GM21381 (cell line): Measurements from ENCODE around the gene SLC25A48.
A peak's percentile ranks its signal among the peaks of the same experiment; 100 is the strongest.

Source experiments
- ATAC-seq: cut with Tn5 transposase; IDR thresholded peaks from one replicate; pipeline ENCODE4 v1.9.1; 2021; ENCODE audit warnings: mild to moderate bottlenecking, moderate library complexity; ENCODE audit not compliant: unreplicated experiment

Gene SLC25A48

DNA sequence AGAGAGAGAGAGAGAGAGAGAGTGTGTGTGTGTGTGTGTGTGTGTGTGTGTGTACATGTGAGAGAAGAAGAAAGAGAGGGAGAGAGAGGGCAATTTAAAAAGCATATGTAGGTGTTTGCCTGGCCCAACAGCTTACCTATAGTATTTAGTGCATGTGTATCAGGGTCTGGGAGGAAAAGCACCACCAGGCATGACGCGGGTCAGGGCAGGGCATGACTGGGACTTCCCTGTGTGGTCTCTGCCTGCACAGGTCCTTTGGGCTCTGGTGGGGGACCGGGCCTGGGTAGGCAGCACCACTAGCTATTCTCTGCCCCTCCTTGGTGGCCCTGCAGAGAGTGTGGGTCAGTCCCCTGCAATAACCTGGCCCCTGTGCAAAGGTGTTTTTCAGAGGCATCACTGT, 45.1 kb downstream of the SLC25A48 start:
- no peak for ATAC-seq

DNA sequence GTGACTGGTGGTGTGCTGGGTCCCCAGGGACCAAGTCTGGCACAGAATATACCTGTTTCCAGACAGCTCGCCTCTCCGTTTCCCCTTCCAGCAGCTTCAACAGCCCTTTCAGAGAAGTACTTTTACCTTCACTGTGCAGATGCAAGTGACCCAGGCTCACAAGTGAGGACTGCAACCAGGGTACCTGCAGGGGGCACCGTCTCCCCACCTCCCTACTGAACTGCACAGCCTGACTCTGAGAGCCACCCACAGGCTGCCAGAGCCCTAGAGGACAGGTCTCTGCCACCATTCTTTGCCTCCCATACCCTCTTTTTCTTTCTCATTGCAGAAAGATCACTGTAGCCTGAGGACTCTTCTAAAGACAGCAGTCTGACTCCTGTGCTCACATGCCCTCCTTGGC, 45.8 kb downstream of the SLC25A48 start:
- ATAC-seq, result no peak

DNA sequence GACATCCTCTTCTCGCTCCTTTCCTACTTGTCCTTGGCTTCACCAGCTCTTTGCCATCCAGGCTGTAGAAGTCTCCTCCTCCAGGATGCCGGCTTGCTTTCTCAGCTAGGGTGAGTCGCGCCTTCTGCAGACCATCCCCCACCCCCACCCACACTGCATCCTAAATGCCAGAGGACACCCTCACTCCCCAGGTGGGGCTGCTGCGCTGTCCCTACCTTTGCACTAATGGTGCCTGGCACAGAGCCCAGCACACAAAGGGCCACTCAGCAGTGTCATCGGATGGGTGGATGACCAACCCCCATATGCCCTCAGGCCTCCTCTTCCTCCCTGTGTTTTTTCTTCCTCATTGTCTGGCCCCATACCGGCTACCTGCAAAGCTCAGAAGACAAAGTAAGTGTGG, 46.3 kb downstream of the SLC25A48 start:
- ATAC-seq, result no peak

DNA sequence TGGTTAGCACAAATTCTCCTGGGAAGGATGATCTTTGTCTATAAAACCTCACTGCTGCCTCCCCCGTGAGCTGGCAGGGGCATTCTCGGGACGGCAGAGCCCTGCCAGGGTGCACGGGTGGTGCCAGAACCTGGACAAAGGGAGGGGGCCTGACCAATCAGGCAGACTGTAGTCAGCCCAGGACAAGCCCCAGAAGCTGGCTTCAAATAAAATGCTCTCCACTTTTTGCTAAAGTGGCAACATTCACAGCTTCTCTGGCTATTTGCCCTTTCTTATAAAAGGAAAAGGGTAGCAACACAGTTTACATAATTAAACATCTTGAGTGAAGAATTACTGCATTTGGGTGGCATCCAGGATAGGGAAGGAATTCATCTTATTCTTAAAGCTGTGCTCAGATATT, 46.8 kb downstream of the SLC25A48 start:
- ATAC-seq, result no peak

DNA sequence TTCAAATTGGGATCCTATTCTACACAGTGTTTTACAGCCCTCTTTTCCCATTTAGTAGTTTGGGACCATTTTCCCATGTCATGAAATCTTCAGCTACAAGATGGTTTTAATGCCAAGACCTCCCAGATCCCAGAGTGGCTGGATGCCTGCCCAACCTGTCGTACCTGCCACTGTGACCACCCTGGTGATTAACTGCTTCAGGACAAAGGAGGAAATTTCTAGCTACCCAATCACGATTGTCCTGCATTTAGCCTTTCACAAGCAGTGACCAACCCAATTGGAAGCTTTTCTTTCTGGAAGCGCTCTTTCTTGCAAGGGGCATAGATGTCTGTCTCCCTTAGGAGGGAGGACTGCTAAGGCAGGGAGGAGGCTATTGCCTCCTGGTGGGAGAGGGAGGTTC, 47.4 kb downstream of the SLC25A48 start:
- no peak for ATAC-seq

DNA sequence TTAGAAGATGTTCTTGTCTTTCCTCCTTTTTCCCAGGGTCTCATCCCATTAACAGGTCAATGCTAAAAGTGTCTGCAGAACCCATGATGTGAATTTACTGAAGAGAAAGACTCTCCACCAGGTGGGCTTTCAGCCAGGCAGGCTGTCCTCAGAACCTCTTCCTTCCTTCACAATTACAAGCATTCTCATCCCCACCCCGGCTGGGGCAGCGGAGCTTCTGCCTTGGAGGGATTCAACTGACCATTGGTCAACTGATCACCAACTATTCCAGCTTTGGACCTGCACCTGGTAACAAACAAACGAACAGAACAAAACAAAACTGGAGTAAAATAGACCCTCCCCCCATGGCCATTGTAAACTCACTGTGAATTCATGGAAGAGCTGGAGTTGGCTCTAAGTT, 48.6 kb downstream of the SLC25A48 start:
- ATAC-seq, result no peak

DNA sequence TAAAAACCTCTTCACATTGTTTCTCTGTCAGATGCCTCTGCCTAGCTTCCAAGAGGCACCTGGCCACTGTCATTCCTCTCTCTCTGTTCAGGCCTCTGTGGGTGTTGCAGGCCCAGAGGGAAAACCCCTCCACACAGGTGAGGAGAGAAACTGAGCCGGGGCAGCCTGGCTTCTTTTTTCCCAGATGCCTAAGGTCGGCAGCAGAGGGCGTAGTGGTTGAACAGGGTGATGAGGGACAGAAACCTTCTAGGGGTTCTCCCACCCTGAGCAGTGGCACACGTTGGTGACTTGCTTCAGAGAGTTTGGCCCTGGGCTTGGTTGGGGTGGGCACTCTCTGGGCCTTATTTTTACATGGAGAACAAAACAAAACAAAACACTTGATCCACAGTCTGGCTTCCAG, 49.0 kb downstream of the SLC25A48 start:
- no peak for ATAC-seq

DNA sequence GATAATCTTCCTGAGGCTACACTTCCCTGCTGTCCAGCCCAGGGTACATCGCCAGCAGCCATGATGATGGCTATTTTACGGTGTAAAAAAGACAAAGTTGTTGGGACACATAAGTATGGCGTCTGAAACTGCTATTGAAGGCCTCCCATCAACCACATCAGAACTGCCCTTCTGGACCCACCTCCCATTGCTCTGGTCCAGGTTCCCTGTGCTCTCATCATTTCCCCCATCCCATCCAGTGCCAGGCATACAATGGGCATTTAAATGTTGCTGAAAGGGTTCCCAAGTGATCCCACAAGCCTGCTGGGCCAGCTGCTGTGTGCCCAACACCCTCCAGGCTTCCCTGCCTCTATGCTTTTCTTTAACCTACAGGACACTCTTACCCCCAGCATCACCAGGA, 50.6 kb downstream of the SLC25A48 start:
- ATAC-seq, result no peak

DNA sequence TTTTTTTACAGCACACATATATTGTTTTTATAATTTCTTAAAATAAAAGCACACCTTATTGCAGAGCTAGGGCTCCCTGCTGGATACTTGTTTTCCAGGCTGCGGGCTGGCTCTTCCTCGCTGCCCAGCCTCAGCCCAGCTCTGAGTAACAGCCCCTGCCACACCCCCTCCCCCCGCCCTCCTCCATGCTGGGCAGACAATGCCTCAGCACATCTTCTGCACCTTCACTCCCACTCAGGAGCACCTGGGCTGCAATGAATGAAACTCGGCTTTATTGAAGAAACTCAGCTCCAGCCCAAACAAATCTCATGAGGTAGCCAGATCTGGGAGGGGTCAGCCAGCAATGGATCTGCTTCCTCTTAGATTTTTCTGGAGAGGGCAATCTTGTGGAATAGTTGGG, 51.7 kb downstream of the SLC25A48 start:
- no peak for ATAC-seq

DNA sequence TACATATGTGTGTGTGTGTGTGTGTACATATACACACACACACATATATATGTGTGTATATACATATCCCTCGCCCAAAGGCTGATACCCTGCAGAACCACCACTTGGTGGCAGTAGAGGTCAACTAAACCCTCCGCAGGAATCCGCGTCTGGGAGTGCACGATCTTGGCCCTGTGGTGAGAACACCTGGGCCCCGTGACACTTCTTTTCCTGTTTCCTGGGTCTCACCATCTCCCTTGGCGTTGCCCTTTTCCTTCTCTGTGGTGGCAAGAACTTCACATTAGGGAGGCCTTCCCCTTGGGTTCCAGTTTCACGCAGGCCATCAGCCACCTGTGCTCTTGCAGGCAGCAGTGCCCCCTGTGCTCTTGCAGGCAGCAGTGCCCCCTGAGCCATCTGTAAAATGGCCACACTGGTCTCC, 53.0 kb downstream of the SLC25A48 start:
- ATAC-seq, result peak; percentile 83

DNA sequence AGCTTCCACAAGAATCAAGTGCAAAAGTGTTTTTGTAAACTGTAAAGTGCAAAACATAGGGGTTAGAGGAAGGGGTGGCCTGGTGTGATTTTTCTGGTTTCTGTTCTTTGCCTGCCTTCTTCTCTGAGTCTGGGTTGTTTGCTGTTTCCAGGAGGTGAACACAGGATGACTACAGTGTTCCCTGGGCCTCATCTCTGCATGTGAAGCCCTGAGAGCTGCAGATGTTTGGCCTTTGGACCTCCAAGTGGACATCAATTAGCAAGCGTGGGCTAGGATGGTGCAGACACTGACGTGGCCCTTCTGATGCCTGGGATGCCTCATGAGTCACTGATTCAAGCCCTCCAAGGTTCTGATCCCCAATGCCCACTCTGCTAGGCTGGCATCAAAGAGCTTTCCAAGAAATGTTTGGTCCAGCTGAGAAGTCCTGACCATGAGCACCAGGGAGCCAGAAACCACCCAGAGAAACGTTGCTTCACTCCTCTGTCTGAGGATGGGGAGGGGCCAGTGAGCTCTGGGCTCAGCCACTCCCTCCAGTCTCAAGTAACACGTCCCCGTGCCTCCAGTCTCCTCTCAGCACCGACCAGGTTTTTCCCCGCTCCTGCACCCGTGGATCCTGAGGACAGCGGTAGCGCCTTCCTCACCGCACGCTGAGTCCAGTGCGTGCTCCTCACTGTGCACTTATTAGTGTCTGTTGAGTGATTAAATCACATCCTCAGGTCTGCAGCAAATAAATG, 53.6 kb downstream of the SLC25A48 start:
- no peak for ATAC-seq

DNA sequence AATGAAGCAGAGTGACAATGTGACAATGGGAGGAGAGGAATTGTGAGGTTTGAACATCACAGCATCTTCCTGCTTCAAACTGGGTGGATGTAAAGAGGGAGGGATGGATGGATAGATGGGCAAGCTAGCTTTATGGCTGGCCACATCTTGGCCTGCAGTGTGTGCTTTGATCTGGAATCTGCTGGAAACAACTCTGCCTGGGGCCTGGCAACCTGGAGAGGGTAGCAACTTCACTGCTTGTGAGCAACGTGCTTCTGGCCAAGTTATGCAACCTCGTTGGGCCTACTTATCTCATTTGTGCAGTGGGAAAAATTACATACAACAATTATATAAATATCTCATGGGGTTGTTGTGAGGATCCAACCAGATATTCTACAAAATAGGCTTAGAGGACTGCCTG, 55.8 kb downstream of the SLC25A48 start:
- ATAC-seq, result no peak

DNA sequence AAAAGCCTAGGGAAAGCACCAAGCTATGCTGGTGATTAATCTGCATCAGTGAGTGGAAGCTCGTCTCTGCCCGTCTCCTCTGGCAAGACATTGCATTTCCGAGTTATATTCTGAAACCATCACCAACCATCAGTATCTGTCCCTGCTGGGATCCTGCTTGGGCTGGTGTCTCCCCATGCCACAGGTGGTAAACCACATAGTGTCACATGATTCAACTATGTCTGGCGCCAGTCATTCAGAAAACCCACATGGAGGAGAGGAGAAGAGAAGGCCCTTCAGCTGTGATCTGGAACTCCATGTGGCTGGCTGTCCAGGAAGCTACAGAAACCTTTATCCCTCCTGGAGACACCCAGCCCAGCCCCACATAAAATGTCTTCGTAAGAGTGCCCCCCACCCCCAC, 56.4 kb downstream of the SLC25A48 start:
- peak; percentile 68 for ATAC-seq

DNA sequence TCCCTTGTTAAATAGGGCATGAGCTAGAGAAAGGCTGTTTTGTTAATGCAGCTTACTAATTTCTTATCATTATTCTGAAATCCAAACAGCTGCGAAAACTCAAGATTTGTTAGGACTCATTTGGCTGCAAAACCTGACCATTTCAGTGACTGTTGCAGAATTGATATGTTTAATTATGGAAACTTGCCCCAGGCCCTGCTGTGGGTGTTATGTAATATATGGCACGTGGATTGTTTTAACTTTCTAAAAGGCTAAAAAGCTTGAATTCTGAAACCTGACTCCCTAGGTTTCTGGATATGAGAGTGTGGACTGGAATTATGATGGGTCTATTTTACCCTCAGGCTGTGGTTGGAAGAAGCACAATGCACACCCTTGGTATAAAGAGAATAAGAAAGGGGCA, 56.8 kb downstream of the SLC25A48 start:
- ATAC-seq, result no peak

DNA sequence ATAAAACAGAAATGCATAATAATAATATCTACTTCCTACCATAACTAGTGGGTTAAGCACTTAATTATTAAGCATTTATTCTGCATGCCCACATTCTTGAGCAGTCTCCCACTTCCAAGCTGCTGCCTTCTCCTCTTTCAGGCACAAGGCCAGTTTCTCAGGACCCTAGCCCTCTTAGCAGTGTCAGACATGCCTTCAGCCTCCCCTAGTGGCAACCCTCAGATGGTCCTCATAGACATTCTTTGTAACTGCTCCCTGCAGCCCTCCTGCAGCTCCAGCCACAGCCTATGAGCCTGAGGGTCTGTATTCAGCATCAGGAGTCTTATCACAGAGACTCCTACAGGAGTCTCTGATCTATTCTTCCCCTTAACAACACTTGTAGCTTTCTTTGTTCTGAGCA, 57.3 kb downstream of the SLC25A48 start:
- ATAC-seq, result no peak

DNA sequence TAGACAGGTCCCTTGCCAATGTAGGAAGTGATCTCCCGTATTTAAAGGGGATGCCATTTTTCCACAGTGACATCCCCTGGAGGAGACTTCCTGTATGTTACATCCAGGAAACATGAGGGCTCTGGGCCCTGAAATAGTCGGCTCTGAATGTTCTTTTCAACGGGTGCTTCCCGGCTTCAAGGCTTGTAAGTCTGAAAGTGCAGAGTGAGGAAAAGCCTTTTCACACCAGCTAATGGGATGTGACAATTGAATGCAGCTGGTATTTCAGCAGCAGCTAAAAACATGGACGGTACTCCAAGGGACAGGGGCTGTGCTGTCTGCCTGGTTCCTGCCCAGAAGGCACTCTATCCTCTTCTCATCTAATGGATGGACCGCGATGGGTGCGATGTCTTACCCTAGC, 59.8 kb downstream of the SLC25A48 start:
- ATAC-seq, result no peak

DNA sequence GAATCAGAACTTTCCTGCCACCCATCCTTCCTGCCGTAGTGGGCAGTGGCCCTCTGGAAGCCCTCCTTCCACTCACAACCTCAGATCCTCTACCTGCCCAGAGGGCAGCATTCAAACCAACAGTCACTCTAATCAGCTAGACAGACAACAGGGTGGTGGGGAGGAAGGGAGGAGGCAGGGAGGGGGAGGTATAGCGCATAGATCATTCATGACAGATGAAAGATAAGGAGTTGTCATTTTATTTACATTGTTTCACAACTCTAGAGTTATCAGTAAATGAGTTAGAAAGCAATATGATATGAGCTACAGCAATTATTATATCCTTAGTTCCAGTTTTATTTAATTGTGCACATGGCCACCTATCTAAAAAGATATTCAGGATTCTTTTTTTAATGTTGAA, 60.3 kb downstream of the SLC25A48 start:
- ATAC-seq, result no peak

DNA sequence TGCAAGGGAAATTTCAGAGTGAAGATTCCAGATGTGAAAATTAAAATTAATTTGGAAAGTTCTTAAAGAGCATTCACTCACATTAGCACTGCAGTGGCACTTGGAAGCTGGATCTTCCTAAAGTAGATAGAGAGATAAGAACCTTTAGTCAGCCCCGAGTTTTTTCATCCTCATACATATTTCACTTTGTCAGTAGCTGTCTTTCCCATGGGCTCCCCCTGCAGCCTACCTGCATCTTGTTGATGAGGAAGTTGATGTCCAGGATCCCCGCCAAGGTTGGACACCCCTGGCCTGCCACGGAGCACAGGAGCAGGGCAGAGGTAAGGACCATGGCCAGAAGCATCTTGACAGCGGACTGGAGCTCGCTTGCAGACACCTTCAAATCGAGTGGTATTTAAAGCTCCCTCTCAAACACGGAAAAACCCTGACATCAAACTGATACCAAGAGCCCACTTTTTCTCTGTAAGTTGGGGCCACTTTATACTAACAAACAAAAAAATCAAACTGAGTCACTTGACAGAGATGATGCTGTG, 61.1 kb downstream of the SLC25A48 start, which contains the start of gene IL9:
Gene IL9, minus strand, starts transcription at position 368 of the 533 bp plus-strand sequence. Its CDS starts 25 bp downstream, at position 343.
- ATAC-seq, result no peak

DNA sequence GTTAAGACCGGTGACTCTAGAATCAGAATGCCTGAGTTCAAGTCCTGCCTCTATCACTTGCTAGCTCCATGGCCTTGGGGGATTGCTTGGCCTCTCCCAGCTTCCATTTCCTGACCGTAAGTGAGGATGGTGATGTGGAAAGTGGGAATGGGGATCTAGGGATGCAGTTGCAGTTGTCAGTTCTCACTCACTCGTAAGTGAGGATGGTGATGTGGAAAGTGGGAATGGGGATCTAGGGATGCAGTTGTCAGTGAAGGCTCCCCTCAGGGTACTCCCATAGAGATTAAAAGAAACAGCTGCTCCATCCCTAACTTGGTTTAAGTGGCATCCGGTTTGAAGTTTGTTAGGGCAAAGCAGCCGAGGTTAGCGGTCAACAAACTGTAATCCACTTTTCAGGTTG, 64.2 kb downstream of the SLC25A48 start:
- no peak for ATAC-seq

DNA sequence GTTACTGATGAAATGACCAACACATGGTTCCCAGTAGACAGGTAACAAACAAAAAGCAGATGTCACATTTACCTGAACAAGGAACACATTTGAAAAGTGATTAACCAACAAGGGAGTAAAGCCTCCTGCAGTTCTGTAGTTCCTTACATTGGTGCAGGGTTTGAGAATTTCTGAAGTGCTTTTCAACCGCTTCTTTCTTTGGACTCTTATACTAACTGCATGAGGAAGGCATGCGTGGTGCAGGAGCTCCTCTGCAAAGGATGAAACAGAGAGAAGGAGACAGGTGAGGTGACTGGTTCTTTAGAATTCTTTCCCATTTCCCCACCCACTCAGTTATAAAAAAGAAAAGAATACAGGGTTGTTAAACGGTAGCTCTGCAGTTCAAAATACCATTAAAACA, 65.8 kb downstream of the SLC25A48 start:
- no peak for ATAC-seq

DNA sequence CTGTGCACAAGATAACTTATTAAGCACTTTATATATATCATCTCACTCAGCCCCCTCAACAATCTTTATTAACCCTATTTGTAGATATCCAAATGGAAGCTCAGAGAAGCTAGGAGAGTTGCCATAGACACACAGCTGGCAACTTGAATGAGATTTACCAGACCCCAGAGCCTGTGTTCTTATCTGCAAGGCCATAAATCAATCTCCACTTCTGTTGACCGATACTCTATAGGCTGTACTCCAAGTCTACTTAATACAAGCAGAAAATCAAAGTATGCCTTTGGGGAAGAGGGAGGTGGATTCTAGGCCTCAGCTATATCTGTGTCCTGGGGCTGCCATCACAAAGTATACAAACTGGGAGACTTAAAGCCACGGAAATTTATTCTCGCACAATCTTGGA, 67.2 kb downstream of the SLC25A48 start:
- ATAC-seq, result no peak

DNA sequence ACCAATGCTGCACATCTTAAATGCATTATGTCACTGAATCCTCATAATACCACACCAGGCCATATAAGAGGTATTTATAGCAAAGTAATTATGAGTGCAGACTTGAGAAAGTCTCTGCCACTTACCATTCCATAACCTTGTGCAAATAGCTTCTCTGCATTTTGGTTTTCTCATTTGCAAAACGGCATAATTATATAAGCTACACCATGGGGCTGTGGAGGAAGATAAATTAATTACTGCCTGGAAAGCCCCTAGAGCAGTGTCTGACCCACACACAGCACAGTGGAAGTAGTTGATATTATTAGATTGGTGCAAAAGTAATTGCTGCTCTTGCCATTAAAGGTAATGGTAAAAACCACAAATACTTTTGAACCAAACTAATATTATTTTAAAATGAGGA, 70.7 kb downstream of the SLC25A48 start:
- ATAC-seq, result no peak
